NCI-H510A (cell line): ENCODE data around the gene DUSP2.
"Not testable (repeated sequence)": the region's sequence is repeated elsewhere in the genome, so short reads cannot be mapped to it uniquely, and the experiment has no call there.

ENCODE experiments used
- DNase-seq: peaks from one replicate; lab custom pipeline; 2025; lab: John Stamatoyannopoulos, UW

DUSP2 gene

GRCh38 chr2:96163415-96163767 lies 18.2 kb upstream of the DUSP2 start:
- no peak for DNase-seq

- no peak for DNase-seq
Observed at GRCh38 chr2:96161898-96162297, 16.7 kb upstream of the DUSP2 start.

GRCh38 chr2:96160366-96160765 lies 15.1 kb upstream of the DUSP2 start:
- not testable (repeated sequence) for DNase-seq

- no peak for DNase-seq
Observed at GRCh38 chr2:96159084-96159830, 14.0 kb upstream of the DUSP2 start.

- no peak for DNase-seq
Observed at GRCh38 chr2:96158554-96158940, 13.3 kb upstream of the DUSP2 start.

GRCh38 chr2:96157649-96158553 lies 12.7 kb upstream of the DUSP2 start:
- DNase-seq = no peak

GRCh38 chr2:96156926-96157648 lies 11.8 kb upstream of the DUSP2 start:
- no peak for DNase-seq

- DNase-seq = no peak
Observed at GRCh38 chr2:96156011-96156820, 11.0 kb upstream of the DUSP2 start.

- no peak for DNase-seq
Observed at GRCh38 chr2:96154506-96155380, 9.5 kb upstream of the DUSP2 start.

- DNase-seq = no peak
Observed at GRCh38 chr2:96153991-96154431, 8.8 kb upstream of the DUSP2 start.

- DNase-seq = no peak
Observed at GRCh38 chr2:96153291-96153713, 8.1 kb upstream of the DUSP2 start.

- DNase-seq = no peak
Observed at GRCh38 chr2:96152304-96153161, 7.3 kb upstream of the DUSP2 start.

GRCh38 chr2:96151595-96152303 lies 6.5 kb upstream of the DUSP2 start:
- no peak for DNase-seq

- no peak for DNase-seq
Observed at GRCh38 chr2:96150791-96151594, 5.8 kb upstream of the DUSP2 start.

- DNase-seq = no peak
Observed at GRCh38 chr2:96150007-96150640, 4.9 kb upstream of the DUSP2 start.

- peak; percentile 68 for DNase-seq
Observed at GRCh38 chr2:96148410-96149217, 3.4 kb upstream of the DUSP2 start.
